ENCODE results near the gene ABCA13. TPM values are rescaled to one million over a fixed set of nuclear protein-coding genes. Genes with fewer than 3 reads are reported as not detected.

Gene ABCA13
- polyA plus RNA-seq, 1 of the 3 experiments (the other 2 are of a cell fraction): not detected

GRCh38 chr7:48286836-48287235 lies 115.6 kb downstream of the ABCA13 start:
- no peak for DNase-seq
- H3K9me2 ChIP-seq: no peaks in the 10 kb centered on the region
- no peak overlapping the region for H3K4me2 ChIP-seq
- WGBS (ENCODE audit: low lambda C conversion rate): 6% methylated on average over 5 of the region's 5 CpGs
- H3K4me1 ChIP-seq (ENCODE audit: control insufficient read depth in 1 of 2, insufficient read depth in 2 of 2, low read depth in 1 of 2, low read length in 1 of 2): no peaks in the 10 kb centered on the region
- H2AFZ ChIP-seq (ENCODE audit: low read depth): no peak overlapping the region
- CTCF ChIA-PET: no interaction called here
- peaks cover 34% of the 10 kb centered on the region for H3K27me3 ChIP-seq (ENCODE audit: insufficient read depth)
- no peak overlapping the region for H3K9ac ChIP-seq
- H4K20me1 ChIP-seq (ENCODE audit: insufficient read depth): no peaks in the 10 kb centered on the region
- H3K36me3 ChIP-seq (replicated peaks in 1 of 2; ENCODE audit: control insufficient read depth in 1 of 2, insufficient read depth in 2 of 2, low read length in 1 of 2): no peaks in the 10 kb centered on the region
- H3F3A ChIP-seq (replicated peaks; ENCODE audit: insufficient read depth): no peaks in the 10 kb centered on the region
- no peaks in the 10 kb centered on the region for H3K79me2 ChIP-seq (ENCODE audit: insufficient read depth)
- POLR2A ChIA-PET: no interaction called here
- no peaks in the 10 kb centered on the region for H3K9me3 ChIP-seq
- no peak overlapping the region for H3K27ac ChIP-seq (ENCODE audit: low read depth in 2 of 2, low read length in 1 of 2)
- H3K4me3 ChIP-seq (ENCODE audit: low read depth in 2 of 2, low read length in 1 of 2): no peak overlapping the region
- no peak for TF ChIP-seq RFX5 (IDR thresholded peaks at IDR 0.05; ENCODE audit: low read length)
- no peak for TF ChIP-seq FOXJ3 (CRISPR knock-in tag; IDR thresholded peaks at IDR 0.05)
- TF ChIP-seq NRF1 (IDR thresholded peaks at IDR 0.05; ENCODE audit: low read depth, low read length): no peak
- no peak for TF ChIP-seq RXRA (IDR thresholded peaks at IDR 0.05; ENCODE audit: borderline replicate concordance, low read depth)
- TF ChIP-seq MAX (IDR thresholded peaks at IDR 0.05; ENCODE audit: low read depth): no peak
- no peak for TF ChIP-seq FOXM1 (IDR thresholded peaks at IDR 0.05; ENCODE audit: low read depth)

GRCh38 chr7:48289656-48290055 lies 118.4 kb downstream of the ABCA13 start:
- Histone ChIP-seq H3K9ac (no peak overlapping the region), H3K9me2 (no peaks in the 10 kb centered on the region), H3K36me3 (replicated peaks in 1 of 2; ENCODE audit: control insufficient read depth in 1 of 2, insufficient read depth in 2 of 2, low read length in 1 of 2) (no peaks in the 10 kb centered on the region), H3K4me1 (ENCODE audit: control insufficient read depth in 1 of 2, insufficient read depth in 2 of 2, low read depth in 1 of 2, low read length in 1 of 2) (no peaks in the 10 kb centered on the region), H3F3A (replicated peaks; ENCODE audit: insufficient read depth) (no peaks in the 10 kb centered on the region), H3K27me3 (ENCODE audit: insufficient read depth) (peaks cover 36% of the 10 kb centered on the region), H2AFZ (ENCODE audit: low read depth) (no peak overlapping the region), H3K4me2 (no peak overlapping the region), H3K79me2 (ENCODE audit: insufficient read depth) (no peaks in the 10 kb centered on the region), H3K4me3 (ENCODE audit: low read depth in 2 of 2, low read length in 1 of 2) (no peak overlapping the region), H3K27ac (ENCODE audit: low read depth in 2 of 2, low read length in 1 of 2) (no peak overlapping the region), H4K20me1 (ENCODE audit: insufficient read depth) (no peaks in the 10 kb centered on the region), H3K9me3 (no peaks in the 10 kb centered on the region)
- DNase-seq: no peak
- CTCF ChIA-PET: no interaction called here
- 4% methylated on average over 1 of the region's 1 CpG for WGBS (ENCODE audit: low lambda C conversion rate)
- TF ChIP-seq EP300 (IDR thresholded peaks at IDR 0.05; ENCODE audit: borderline replicate concordance in 1 of 2, low read depth in 1 of 2, low read length in 1 of 2) (no peak), MAX (IDR thresholded peaks at IDR 0.05; ENCODE audit: low read depth) (no peak), TCF12 (IDR thresholded peaks at IDR 0.05) (no peak), MEF2A (IDR thresholded peaks at IDR 0.05; ENCODE audit: borderline replicate concordance, low read depth) (no peak), USF2 (IDR thresholded peaks at IDR 0.05; ENCODE audit: borderline replicate concordance, low read depth, low read length) (no peak), RFX5 (IDR thresholded peaks at IDR 0.05; ENCODE audit: low read length) (no peak), RAD21 (IDR thresholded peaks at IDR 0.05; ENCODE audit: low read length) (no peak), SMC3 (IDR thresholded peaks at IDR 0.05; ENCODE audit: low read depth, low read length) (no peak), TAF1 (IDR thresholded peaks at IDR 0.05; ENCODE audit: borderline replicate concordance, low read depth, low read length) (no peak), SIN3A (IDR thresholded peaks at IDR 0.05; ENCODE audit: borderline replicate concordance, low read depth, low read length) (no peak), TEAD4 (IDR thresholded peaks at IDR 0.05; ENCODE audit: borderline replicate concordance, insufficient read depth) (no peak), GATA2 (CRISPR knock-in tag; IDR thresholded peaks at IDR 0.05) (no peak), CTCF (IDR thresholded peaks at IDR 0.05) (no peak), JUND (IDR thresholded peaks at IDR 0.05) (no peak), CHD2 (IDR thresholded peaks at IDR 0.05; ENCODE audit: low read length, partially characterized antibody) (no peak), ZBTB33 (IDR thresholded peaks at IDR 0.05; ENCODE audit: borderline replicate concordance, low read depth) (no peak), ELF1 (IDR thresholded peaks at IDR 0.05) (no peak)
- POLR2A ChIA-PET: no interaction called here
